Hepatocyte (in vitro differentiated cells): ENCODE results near the gene TIGD6.

Experiments
- EZH2 ChIP-seq: fragments of 200-600 bp; sonication (generic); IDR thresholded peaks from 2 replicates; pipeline ENCODE4 v1.6.1; 2016; ENCODE audit warnings: antibody characterized with exemption, mild to moderate bottlenecking, borderline replicate concordance
- EZH2phosphoT487 ChIP-seq: fragments of 200-600 bp; sonication (generic); IDR thresholded peaks from one replicate; pipeline ENCODE4 v1.6.1; 2018; ENCODE audit warnings: antibody characterized with exemption, mild to moderate bottlenecking, low read depth, moderate library complexity; ENCODE audit not compliant: unreplicated experiment, severe bottlenecking
- TF ChIP-seq, protein P1 (sequence below): fragments of 200-600 bp; sonication (generic); IDR thresholded peaks from 2 replicates; pipeline ENCODE4 v1.5.1; 2016; ENCODE audit warnings: antibody characterized with exemption, mild to moderate bottlenecking; ENCODE audit not compliant: poor library complexity

- no peak for TF ChIP-seq EZH2phosphoT487
- TF ChIP-seq, protein P1, sequence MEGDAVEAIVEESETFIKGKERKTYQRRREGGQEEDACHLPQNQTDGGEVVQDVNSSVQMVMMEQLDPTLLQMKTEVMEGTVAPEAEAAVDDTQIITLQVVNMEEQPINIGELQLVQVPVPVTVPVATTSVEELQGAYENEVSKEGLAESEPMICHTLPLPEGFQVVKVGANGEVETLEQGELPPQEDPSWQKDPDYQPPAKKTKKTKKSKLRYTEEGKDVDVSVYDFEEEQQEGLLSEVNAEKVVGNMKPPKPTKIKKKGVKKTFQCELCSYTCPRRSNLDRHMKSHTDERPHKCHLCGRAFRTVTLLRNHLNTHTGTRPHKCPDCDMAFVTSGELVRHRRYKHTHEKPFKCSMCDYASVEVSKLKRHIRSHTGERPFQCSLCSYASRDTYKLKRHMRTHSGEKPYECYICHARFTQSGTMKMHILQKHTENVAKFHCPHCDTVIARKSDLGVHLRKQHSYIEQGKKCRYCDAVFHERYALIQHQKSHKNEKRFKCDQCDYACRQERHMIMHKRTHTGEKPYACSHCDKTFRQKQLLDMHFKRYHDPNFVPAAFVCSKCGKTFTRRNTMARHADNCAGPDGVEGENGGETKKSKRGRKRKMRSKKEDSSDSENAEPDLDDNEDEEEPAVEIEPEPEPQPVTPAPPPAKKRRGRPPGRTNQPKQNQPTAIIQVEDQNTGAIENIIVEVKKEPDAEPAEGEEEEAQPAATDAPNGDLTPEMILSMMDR = no peak
- TF ChIP-seq EZH2 = no peak
These were observed 46.9 kb downstream of the TIGD6 start for GRCh38 chr5:149953436-149954121.
